NCI-H2107 (cell line): ENCODE measurements around the gene C11orf86.
"Not testable (repeated sequence)": the region's sequence is repeated elsewhere in the genome, so short reads cannot be mapped to it uniquely, and the experiment has no call there.

ENCODE experiments used
- DNase-seq: peaks from one replicate; lab custom pipeline; 2025; lab: John Stamatoyannopoulos, UW

Gene C11orf86

GRCh38 chr11:66989360-66989759 lies 14.3 kb downstream of the C11orf86 start:
- not testable (repeated sequence) for DNase-seq

- DNase-seq = no peak
Observed at GRCh38 chr11:66992041-66992440, 16.9 kb downstream of the C11orf86 start.

- no peak for DNase-seq
Observed at GRCh38 chr11:66996609-66997273, 21.6 kb downstream of the C11orf86 start.

DNA sequence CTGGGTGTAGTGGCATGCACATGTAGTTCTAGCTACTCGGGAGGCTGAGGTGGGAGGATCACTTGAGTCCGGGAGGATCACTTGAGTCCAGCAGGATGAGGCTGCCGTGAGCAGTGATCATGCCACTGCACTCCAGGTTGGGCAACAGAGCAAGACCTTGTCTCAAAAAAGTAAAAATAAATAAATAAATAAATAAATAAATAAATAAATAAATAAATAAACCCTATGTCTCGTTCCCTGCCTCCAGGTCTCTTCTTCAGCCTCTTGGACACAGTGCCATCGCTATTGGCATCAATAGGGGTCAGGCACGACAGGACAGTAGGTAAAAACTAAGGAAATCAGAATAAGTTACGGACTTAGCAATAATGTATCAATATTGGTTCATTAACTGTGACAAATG lies 24.5 kb downstream of the C11orf86 start:
- DNase-seq = no peak

DNA sequence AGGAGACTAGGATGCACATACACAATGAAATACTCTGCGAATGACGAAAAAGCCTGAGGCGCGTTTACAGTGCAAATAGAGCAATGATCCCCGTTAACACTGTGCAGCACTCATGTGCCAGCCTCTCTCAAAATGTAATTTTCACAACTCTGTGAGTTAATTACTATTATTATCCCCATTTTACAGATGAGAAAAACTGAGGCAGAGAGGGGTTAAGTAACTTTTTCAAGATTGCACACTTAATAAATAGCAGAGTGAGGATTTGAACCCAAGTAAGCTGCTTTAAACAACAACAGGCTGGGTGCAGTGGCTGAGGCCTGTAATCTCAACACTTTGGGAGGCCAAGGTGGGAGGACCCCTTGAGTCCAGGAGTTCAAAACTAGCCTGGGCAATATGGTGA lies 26.2 kb downstream of the C11orf86 start:
- no peak for DNase-seq

DNA sequence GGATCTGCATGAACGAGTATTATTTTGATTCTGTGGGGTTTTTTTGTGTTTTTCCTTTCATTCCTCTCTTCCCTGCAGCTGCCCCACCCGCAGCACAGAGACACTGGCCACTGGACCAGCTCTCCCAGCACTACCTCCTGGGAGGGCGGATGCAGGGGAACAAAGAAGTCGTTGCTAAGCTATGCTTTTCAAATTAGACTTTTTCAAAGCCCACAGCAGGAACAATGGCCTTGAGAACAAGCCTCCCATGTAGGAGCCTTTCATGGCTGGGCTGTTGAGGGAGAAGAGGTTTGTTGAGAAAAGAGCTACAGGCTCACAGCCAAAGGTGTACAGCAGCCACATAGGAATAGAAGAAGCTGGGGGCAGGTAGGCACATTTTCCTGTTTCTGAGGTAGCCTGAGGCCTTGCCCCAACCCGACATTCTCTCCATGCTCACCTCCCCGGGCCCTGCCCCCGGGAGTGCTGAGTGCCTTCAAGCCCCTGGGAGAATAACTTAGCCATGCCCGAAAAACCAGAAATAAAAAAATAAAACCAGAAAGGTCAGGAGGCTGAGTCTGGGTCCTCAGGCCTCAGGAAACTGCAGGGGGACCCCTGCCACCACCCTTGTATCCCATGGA lies 27.3 kb downstream of the C11orf86 start:
- DNase-seq = peak; percentile 57

GRCh38 chr11:67002921-67003411 lies 27.9 kb downstream of the C11orf86 start:
- DNase-seq = no peak

DNA sequence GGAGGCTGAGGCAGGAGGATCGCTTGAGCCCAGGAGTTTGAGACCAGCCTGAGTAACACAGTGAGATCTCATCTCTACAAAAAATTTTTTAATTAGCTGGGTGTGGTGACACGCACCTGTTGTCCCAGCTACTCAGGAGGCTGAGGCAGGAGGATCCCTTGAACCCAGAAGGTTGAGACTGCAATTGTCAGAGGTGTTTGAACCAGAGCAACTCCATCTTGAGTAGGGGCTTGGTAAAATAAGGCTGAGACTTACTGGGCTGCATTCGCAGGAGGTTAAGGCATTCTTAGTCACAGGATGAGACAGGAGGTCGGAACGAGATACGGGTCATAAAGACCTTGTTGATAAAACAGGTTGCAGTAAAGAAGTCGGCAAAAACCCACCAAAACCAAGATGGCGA lies 30.1 kb downstream of the C11orf86 start:
- not testable (repeated sequence) for DNase-seq

- DNase-seq = no peak
Observed at GRCh38 chr11:67006029-67006884, 31.2 kb downstream of the C11orf86 start.

- DNase-seq = no peak
Observed at GRCh38 chr11:67007126-67007525, 32.0 kb downstream of the C11orf86 start.

DNA sequence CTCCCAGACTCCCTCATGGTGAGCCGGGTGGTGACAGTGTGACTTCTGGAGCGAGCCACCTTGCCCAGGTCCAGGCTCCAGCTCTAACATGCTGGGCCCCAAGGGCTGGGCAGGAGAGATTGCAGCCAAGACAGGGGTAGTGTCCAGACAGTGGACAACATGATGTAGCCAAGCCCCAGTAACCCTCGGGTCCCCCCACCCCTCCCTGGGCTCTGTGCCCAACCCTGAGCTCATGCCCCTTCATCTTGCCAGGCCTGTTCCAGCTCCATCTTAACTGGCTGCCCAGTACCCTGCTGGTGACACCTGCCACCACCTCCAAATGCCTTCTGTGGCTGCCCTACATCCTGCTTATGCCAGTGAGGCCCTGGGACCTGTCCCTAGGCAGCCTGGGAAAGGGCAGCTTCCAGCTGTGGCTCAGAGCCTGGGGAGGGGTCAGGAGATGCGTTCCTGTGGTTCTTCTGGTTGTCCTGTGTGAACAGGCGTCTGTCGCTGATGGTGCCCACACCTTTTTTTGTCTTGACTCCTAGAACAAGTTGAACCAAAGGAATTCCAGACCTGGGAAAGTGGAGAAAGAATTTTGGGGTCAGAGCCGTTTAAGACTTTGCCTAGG lies 35.3 kb downstream of the C11orf86 start:
- no peak for DNase-seq

GRCh38 chr11:67013511-67014045 lies 38.5 kb downstream of the C11orf86 start:
- no peak for DNase-seq

GRCh38 chr11:67014343-67014742 lies 39.2 kb downstream of the C11orf86 start:
- no peak for DNase-seq

DNA sequence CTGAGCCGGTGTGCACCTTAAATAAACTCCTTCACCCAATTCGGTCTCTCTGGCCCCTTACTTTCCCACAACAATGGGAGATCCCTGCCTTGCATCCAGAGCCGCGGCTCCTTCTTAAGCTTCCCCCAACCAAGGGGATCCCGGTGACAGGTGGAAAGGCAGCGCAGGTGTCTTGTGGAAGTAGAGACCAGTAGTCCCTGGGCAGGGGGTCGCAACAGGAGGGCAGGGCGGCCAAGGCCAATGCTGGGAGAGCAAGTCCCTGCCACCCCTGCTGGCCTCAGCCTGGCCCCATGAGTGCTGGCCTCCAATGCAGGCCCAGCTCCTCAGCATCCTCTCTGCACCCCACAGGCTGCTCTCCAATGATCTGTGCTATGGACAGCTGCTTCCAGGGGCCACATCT lies 39.9 kb downstream of the C11orf86 start:
- no peak for DNase-seq

DNA sequence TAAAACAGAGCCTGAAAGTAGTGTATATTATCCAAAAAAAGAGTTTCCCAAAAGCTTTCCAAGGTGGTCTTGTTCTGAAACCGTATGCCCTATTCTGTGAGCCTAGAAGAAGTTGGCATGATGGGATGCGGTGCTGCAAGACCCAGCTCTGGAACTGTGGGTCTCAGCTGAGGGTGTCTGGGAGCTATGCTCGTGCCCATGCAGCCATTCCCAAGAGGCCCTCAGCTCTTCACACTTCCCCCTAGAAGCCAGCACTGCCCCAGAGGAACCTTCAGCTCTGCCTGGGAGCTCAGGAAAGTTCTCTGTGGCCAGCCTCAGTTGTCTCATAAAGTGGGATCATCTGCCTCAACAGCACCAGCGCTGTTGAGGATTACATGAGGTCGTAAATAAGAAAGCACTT lies 41.4 kb downstream of the C11orf86 start:
- no peak for DNase-seq

GRCh38 chr11:67020949-67021348 lies 45.8 kb downstream of the C11orf86 start:
- no peak for DNase-seq

DNA sequence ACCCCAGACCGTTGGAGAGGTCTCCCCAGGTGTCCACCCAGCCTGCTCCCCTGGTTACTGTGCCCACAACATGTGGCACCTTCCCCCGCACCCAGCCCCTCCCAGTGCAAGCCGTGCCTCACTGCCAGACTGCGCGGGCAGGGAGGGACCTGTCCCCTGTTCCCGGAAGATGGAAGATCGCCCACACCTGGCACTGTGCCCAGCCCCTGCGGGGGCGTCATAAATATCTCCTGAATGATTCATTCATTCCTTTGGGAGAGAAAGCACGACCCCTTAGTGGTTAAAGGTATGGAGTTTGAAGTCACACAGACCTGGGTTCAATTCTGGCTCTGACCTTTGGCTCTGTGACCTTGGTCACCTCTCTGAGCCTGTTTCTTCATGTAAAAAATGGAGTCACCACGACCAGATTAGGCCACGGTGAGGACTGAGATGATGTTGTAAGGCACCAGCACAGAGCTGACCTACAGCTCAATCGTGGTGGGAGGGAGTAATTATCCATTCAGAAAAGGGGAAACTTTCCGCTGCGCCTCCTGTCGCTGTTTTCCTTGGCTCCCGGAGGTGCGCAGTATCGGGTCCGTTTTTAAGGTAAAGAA lies 47.3 kb downstream of the C11orf86 start:
- DNase-seq = no peak

DNA sequence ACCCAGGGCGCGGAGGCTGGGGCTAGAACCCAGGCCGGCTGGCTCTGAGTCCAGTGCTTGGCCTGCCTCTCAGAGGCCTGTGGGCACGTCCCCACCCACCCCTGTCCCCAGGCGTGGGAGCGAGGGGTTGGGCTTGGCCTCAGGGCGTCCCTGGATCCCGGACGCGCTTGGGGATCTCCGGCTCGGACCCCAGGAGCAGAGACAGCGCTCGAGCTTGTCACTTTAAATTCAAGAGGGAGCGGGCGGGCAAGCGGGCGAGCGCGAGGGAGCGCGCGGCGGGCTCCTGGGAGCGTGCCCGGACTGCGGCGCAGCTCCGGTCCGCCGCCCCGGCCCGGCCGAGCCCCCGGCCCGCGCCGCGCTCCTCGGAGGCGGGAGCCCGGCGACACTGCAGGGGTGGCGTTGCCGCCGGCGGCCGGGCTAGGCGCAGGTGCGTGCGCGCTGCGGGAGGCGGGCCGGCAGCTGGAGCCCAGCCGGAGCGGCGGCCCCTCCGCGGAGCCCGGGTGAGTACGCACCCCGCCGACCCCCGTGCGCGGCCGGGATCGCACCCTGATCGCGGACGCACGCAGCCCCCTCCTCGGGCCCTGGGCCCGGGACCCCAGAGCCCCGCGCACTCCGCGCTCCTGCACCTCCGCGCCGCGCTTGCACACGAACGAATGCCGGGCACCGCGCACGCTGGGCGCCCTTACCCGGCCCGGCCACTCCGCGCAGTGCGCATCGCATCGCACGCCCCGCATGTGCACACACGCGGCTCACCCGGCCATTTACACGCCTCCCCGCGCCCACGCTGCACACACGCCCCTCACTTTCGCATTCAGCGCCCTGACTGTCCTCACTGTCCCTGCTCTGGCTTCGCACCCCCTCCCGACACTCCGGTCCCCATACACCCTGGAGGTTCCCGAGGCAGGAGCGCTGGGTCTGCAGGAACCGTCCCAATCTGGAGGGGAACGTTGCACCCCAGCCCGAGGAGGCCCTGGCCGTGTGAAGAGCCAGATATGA lies 48.2 kb downstream of the C11orf86 start, which contains the start of gene SYT12:
TSS of gene SYT12 (plus strand) at position 174 of the 996 bp plus-strand sequence. CDS start 7,011 bp downstream, outside the sequence.
- no peak for DNase-seq

GRCh38 chr11:67023957-67024353 lies 48.9 kb downstream of the C11orf86 start:
- no peak for DNase-seq

GRCh38 chr11:67024410-67024809 lies 49.3 kb downstream of the C11orf86 start:
- DNase-seq = no peak
